HEK293T (cell line): Measurements from ENCODE around the gene GRAP.

ENCODE experiments used
- HDGF ChIP-seq: fragments of 450-650 bp; IDR thresholded peaks from 2 replicates; pipeline ENCODE4 v1.6.1; 2017; ENCODE audit warnings: antibody characterized with exemption, borderline replicate concordance
- LEF1 ChIP-seq: fragments of 450-650 bp; IDR thresholded peaks from 2 replicates; pipeline ENCODE4 v1.6.1; 2017; ENCODE audit warnings: mild to moderate bottlenecking, borderline replicate concordance
- ZNF384 ChIP-seq: fragments of 450-650 bp; IDR thresholded peaks from 2 replicates; pipeline ENCODE4 v1.6.1; 2016

DNA sequence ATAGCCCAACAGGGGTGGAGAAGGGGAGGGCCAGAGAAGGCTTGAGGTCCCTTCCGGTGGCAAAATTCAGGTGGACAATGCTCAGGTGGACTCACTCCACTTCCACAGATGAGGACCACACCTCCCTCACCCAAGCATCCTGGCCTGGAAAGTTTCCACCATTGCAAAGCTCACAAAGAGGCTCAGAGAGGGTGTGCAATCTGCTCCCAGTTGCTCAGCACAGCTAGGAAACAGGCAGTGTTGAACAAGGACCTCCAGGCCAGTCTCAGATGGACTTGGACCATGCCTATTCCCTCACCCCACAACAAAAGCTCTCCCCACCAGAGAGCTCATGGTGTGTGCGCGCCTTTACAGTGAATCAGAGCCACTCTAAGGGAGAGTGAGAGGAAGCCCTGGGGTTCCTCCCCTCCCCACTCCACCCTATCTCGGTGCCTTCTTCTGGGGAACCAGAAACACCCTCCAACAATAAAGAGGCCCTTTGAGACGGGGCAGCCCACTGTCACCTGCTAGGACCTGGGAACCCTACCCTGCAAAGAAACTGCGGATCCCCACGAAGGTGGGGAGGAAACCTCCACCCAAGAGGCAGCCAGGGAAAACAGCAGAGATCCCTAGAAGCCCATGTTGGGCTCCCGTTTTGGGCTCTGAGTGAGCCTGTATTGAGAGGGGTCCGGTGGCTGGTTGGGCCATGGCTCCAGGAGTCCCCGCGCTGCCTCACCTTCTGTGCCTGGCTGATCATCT lies 43.8 kb downstream of the GRAP start:
- TF ChIP-seq HDGF (no peak), LEF1 (no peak), ZNF384 (no peak)
